SK-N-SH (cell line): Measurements from ENCODE around the gene TFAP2C. TPM values are rescaled to one million over a fixed set of nuclear protein-coding genes. Genes with fewer than 3 reads are reported as not detected.

Source experiments
- CTCF ChIA-PET: fragments of 300-600, 350-600 bp; formaldehyde crosslinking; extraction: SDS; loops from one replicate; lab custom pipeline; 2021; lab: Yijun Ruan, JAX
- POLR2A ChIA-PET: fragments of 350-600 bp; sonication (Branson Sonifier 250); formaldehyde crosslinking; extraction: SDS; loops from one replicate; lab custom pipeline; 2020; ENCODE audit warnings: antibody characterized with exemption, inconsistent platforms; lab: Yijun Ruan, JAX
- DNase-seq: peaks from one replicate; pipeline ENCODE4 v3.0.0; 2012
- H2AFZ ChIP-seq: fragments of 200-600 bp; sonication (generic); 2 replicates; pipeline ENCODE4 v1.8.1; 2016; ENCODE audit warnings: antibody characterized with exemption, mild to moderate bottlenecking, low read depth
- H3F3A ChIP-seq: fragments of 200-600 bp; sonication (generic); replicated peaks from 2 replicates; pipeline ENCODE3; 2016; ENCODE audit warnings: antibody characterized with exemption, mild to moderate bottlenecking; ENCODE audit not compliant: insufficient read depth
- H3K27ac ChIP-seq, 2 experiments: fragments of 200-500 bp in 1 of 2; fragments of 200-600 bp in 1 of 2; sonication (Bioruptor generic) in 1 of 2; sonication (generic), shearing (Covaris generic) in 1 of 2; 2 replicates each; pipeline versions ENCODE4 v1.5.1 to v1.6.1; 2014 to 2016; ENCODE audit warnings: low read depth in 2 of 2, inconsistent platforms in 1 of 2, low read length in 1 of 2, mild to moderate bottlenecking in 1 of 2, mixed read lengths in 1 of 2
- H3K27me3 ChIP-seq: fragments of 200-600 bp; sonication (generic), shearing (Covaris generic); 2 replicates; pipeline ENCODE4 v1.6.1; 2016; ENCODE audit warnings: mixed run types; ENCODE audit not compliant: insufficient read depth
- H3K36me3 ChIP-seq, 2 experiments: fragments of 200-500 bp in 1 of 2; fragments of 200-600 bp in 1 of 2; sonication (Bioruptor generic) in 1 of 2; sonication (generic) in 1 of 2; replicated peaks in 1 of 2; 2 replicates each; pipeline versions ENCODE3 to v1.5.1; 2014 to 2016; ENCODE audit warnings: low read length in 1 of 2, mild to moderate bottlenecking in 1 of 2; ENCODE audit not compliant: insufficient read depth in 2 of 2, control insufficient read depth in 1 of 2
- H3K4me1 ChIP-seq, 2 experiments: fragments of 200-500 bp in 1 of 2; fragments of 200-600 bp in 1 of 2; sonication (Bioruptor generic) in 1 of 2; sonication (generic), shearing (Covaris generic) in 1 of 2; 2 replicates each; pipeline versions ENCODE4 v1.5.1 to v1.6.1; 2014 to 2016; ENCODE audit warnings: low read depth in 1 of 2, low read length in 1 of 2, mixed run types in 1 of 2; ENCODE audit not compliant: insufficient read depth in 2 of 2, control insufficient read depth in 1 of 2
- H3K4me2 ChIP-seq: fragments of 200-600 bp; sonication (generic), shearing (Covaris generic); 2 replicates; pipeline ENCODE4 v1.6.1; 2017; ENCODE audit warnings: mixed run types
- H3K4me3 ChIP-seq, 2 experiments: fragments of 200-500 bp in 1 of 2; fragments of 200-600 bp in 1 of 2; sonication (Bioruptor generic) in 1 of 2; sonication (generic), shearing (Covaris generic) in 1 of 2; 2 replicates each; pipeline versions ENCODE4 v1.5.1 to v1.8.1; 2014 to 2016; ENCODE audit warnings: low read depth in 2 of 2, inconsistent platforms in 1 of 2, low read length in 1 of 2, mild to moderate bottlenecking in 1 of 2, mixed read lengths in 1 of 2, moderate library complexity in 1 of 2
- H3K79me2 ChIP-seq: fragments of 200-600 bp; sonication (generic); 2 replicates; pipeline ENCODE4 v1.8.1; 2017; ENCODE audit warnings: mild to moderate bottlenecking; ENCODE audit not compliant: insufficient read depth
- H3K9ac ChIP-seq: fragments of 200-600 bp; sonication (generic); 2 replicates; pipeline ENCODE4 v1.6.1; 2017; ENCODE audit warnings: mixed run types
- H3K9me2 ChIP-seq: fragments of 200-600 bp; sonication (generic); 2 replicates; pipeline ENCODE4 v1.6.1; 2017; ENCODE audit warnings: mixed run types
- H3K9me3 ChIP-seq: fragments of 200-600 bp; sonication (generic); 2 replicates; pipeline ENCODE4 v1.6.1; 2017; ENCODE audit warnings: mixed run types, mild to moderate bottlenecking, moderate library complexity
- H4K20me1 ChIP-seq: fragments of 200-600 bp; sonication (generic); 2 replicates; pipeline ENCODE4 v1.6.1; 2017; ENCODE audit warnings: mild to moderate bottlenecking, mixed run types; ENCODE audit not compliant: insufficient read depth
- CHD2 ChIP-seq: fragments of 150-350 bp; IDR thresholded peaks from 2 replicates; pipeline ENCODE4 v1.6.1; 2018; ENCODE audit warnings: low read length; ENCODE audit not compliant: partially characterized antibody
- CTCF ChIP-seq: fragments of 200-600 bp; sonication (generic); IDR thresholded peaks from 2 replicates; pipeline ENCODE4 v1.6.1; 2017; ENCODE audit warnings: antibody characterized with exemption, mild to moderate bottlenecking, moderate library complexity
- EP300 ChIP-seq, 2 experiments: IDR thresholded peaks; 2 replicates each; pipeline versions ENCODE4 v1.4.0 to v1.6.1; 2012; ENCODE audit warnings: borderline replicate concordance in 1 of 2, low read depth in 1 of 2, low read length in 1 of 2
- FOXJ3 ChIP-seq: sonication (generic); formaldehyde crosslinking; IDR thresholded peaks from 2 replicates; pipeline ENCODE4 v1.5.1; 2020; ENCODE audit warnings: mild to moderate bottlenecking, missing genetic modification reagents
- FOXM1 ChIP-seq: IDR thresholded peaks from 2 replicates; pipeline ENCODE4 v1.4.0; 2012; ENCODE audit warnings: low read depth, mild to moderate bottlenecking
- MEF2A ChIP-seq: IDR thresholded peaks from 2 replicates; pipeline ENCODE4 v1.4.0; 2012; ENCODE audit warnings: low read depth, borderline replicate concordance
- NFIC ChIP-seq: IDR thresholded peaks from 2 replicates; pipeline ENCODE4 v1.4.0; 2012; ENCODE audit warnings: borderline replicate concordance
- NRF1 ChIP-seq: IDR thresholded peaks from 2 replicates; pipeline ENCODE4 v1.6.1; 2012; ENCODE audit warnings: low read depth, mild to moderate bottlenecking, low read length
- PBX3 ChIP-seq: IDR thresholded peaks from 2 replicates; pipeline ENCODE4; 2012
- POLR2AphosphoS5 ChIP-seq: IDR thresholded peaks from 2 replicates; pipeline ENCODE4 v1.6.1; 2012; ENCODE audit warnings: low read depth, low read length
- RCOR1 ChIP-seq: fragments of 150-350 bp; IDR thresholded peaks from 2 replicates; pipeline ENCODE4 v1.6.1; 2017; ENCODE audit warnings: antibody characterized with exemption, low read length
- RFX5 ChIP-seq: IDR thresholded peaks from 2 replicates; pipeline ENCODE4 v1.6.1; 2012; ENCODE audit warnings: mild to moderate bottlenecking, improper control_type of control experiment, low read length
- TAF1 ChIP-seq: IDR thresholded peaks from 2 replicates; pipeline ENCODE4 v1.6.1; 2012; ENCODE audit warnings: low read depth, mild to moderate bottlenecking, low read length, moderate library complexity, borderline replicate concordance
- TCF12 ChIP-seq: IDR thresholded peaks from 2 replicates; pipeline ENCODE4 v1.4.0; 2012
- TEAD4 ChIP-seq: IDR thresholded peaks from 2 replicates; pipeline ENCODE4 v1.4.0; 2012; ENCODE audit warnings: mild to moderate bottlenecking, borderline replicate concordance; ENCODE audit not compliant: insufficient read depth
- USF2 ChIP-seq: fragments of 150-350 bp; IDR thresholded peaks from 2 replicates; pipeline ENCODE4 v1.6.1; 2017; ENCODE audit warnings: antibody characterized with exemption, low read length, low read depth, borderline replicate concordance
- WGBS: methylation state at CpG from one replicate; pipeline ENCODE4 v1.1.6; 2017; ENCODE audit warnings: low lambda C conversion rate; 5-methylcytosine and 5-hydroxymethylcytosine counted together
- polyA plus RNA-seq, 3 experiments: library from polyadenylated mRNA; depleted of rRNA; stranded (reverse); fragments of >200 nt; gene quantifications; 2 replicates each; pipeline ENCODE4 v1.2.3, GENCODE V29; 2012
- TF ChIP-seq, protein P1 (sequence below): fragments of 150-350 bp; IDR thresholded peaks from 2 replicates; pipeline ENCODE4 v1.6.1; 2016; ENCODE audit warnings: mild to moderate bottlenecking, low read depth, low read length
- TF ChIP-seq, protein P2 (sequence below): IDR thresholded peaks from 2 replicates; pipeline ENCODE4 v1.6.1; 2012; ENCODE audit warnings: mild to moderate bottlenecking, low read depth, low read length, moderate library complexity
- TF ChIP-seq, protein P3 (sequence below): IDR thresholded peaks from 2 replicates; pipeline ENCODE4 v1.4.0; 2012; ENCODE audit warnings: low read depth, borderline replicate concordance
- TF ChIP-seq, protein P4 (sequence below): IDR thresholded peaks from 2 replicates; pipeline ENCODE4 v1.4.0; 2012; ENCODE audit warnings: low read depth

TFAP2C gene
- polyA plus RNA-seq, 1 of the 3 experiments (the other 2 are of a cell fraction): not detected

- Histone ChIP-seq H3K9me3 (no peaks in the 10 kb centered on the region), H4K20me1 (no peaks in the 10 kb centered on the region), H2AFZ (no peak overlapping the region), H3K4me1 (no peaks in the 10 kb centered on the region), H3K9me2 (no peaks in the 10 kb centered on the region), H3K27ac (no peak overlapping the region), H3F3A (no peaks in the 10 kb centered on the region), H3K4me3 (no peak overlapping the region), H3K79me2 (no peaks in the 10 kb centered on the region), H3K4me2 (no peak overlapping the region), H3K36me3 (no peaks in the 10 kb centered on the region), H3K9ac (no peak overlapping the region), H3K27me3 (peaks cover 28% of the 10 kb centered on the region; the same call in 1 of the 2 replicates)
- CTCF ChIA-PET: no interaction called here
- DNase-seq: no peak
- POLR2A ChIA-PET: no interaction called here
- 18% methylated on average over 11 of the region's 11 CpGs for WGBS
- TF ChIP-seq, protein P1, sequence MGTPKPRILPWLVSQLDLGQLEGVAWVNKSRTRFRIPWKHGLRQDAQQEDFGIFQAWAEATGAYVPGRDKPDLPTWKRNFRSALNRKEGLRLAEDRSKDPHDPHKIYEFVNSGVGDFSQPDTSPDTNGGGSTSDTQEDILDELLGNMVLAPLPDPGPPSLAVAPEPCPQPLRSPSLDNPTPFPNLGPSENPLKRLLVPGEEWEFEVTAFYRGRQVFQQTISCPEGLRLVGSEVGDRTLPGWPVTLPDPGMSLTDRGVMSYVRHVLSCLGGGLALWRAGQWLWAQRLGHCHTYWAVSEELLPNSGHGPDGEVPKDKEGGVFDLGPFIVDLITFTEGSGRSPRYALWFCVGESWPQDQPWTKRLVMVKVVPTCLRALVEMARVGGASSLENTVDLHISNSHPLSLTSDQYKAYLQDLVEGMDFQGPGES: no peak
- TF ChIP-seq EP300 (IDR thresholded peaks at IDR 0.05; ENCODE audit: borderline replicate concordance in 1 of 2, low read depth in 1 of 2, low read length in 1 of 2): no peak
- TF ChIP-seq FOXJ3 (CRISPR knock-in tag): no peak
- no peak for TF ChIP-seq NFIC
- TF ChIP-seq, protein P2, sequence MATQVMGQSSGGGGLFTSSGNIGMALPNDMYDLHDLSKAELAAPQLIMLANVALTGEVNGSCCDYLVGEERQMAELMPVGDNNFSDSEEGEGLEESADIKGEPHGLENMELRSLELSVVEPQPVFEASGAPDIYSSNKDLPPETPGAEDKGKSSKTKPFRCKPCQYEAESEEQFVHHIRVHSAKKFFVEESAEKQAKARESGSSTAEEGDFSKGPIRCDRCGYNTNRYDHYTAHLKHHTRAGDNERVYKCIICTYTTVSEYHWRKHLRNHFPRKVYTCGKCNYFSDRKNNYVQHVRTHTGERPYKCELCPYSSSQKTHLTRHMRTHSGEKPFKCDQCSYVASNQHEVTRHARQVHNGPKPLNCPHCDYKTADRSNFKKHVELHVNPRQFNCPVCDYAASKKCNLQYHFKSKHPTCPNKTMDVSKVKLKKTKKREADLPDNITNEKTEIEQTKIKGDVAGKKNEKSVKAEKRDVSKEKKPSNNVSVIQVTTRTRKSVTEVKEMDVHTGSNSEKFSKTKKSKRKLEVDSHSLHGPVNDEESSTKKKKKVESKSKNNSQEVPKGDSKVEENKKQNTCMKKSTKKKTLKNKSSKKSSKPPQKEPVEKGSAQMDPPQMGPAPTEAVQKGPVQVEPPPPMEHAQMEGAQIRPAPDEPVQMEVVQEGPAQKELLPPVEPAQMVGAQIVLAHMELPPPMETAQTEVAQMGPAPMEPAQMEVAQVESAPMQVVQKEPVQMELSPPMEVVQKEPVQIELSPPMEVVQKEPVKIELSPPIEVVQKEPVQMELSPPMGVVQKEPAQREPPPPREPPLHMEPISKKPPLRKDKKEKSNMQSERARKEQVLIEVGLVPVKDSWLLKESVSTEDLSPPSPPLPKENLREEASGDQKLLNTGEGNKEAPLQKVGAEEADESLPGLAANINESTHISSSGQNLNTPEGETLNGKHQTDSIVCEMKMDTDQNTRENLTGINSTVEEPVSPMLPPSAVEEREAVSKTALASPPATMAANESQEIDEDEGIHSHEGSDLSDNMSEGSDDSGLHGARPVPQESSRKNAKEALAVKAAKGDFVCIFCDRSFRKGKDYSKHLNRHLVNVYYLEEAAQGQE: no peak
- no peak for TF ChIP-seq USF2
- no peak for TF ChIP-seq TAF1
- TF ChIP-seq MEF2A: no peak
- no peak for TF ChIP-seq CHD2
- TF ChIP-seq, protein P3, sequence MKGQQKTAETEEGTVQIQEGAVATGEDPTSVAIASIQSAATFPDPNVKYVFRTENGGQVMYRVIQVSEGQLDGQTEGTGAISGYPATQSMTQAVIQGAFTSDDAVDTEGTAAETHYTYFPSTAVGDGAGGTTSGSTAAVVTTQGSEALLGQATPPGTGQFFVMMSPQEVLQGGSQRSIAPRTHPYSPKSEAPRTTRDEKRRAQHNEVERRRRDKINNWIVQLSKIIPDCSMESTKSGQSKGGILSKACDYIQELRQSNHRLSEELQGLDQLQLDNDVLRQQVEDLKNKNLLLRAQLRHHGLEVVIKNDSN: no peak
- no peak for TF ChIP-seq PBX3
- no peak for TF ChIP-seq RCOR1
- TF ChIP-seq FOXM1: no peak
- no peak for TF ChIP-seq NRF1
- no peak for TF ChIP-seq POLR2AphosphoS5
- TF ChIP-seq TCF12: no peak
- TF ChIP-seq, protein P4, sequence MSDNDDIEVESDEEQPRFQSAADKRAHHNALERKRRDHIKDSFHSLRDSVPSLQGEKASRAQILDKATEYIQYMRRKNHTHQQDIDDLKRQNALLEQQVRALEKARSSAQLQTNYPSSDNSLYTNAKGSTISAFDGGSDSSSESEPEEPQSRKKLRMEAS: no peak
- TF ChIP-seq RFX5: no peak
- TF ChIP-seq TEAD4: no peak
- no peak for TF ChIP-seq CTCF
Observed at GRCh38 chr20:56683077-56683865, 54.2 kb downstream of the TFAP2C start.
